ENCODE results near the gene BIN1.

- TF ChIP-seq CTCF (IDR thresholded peaks at IDR 0.05), result no peak
- TF ChIP-seq POLR2A (IDR thresholded peaks at IDR 0.05), result no peak
Observed at GRCh38 chr2:127011231-127011661, 95.7 kb downstream of the BIN1 start.
